HEK293 (cell line): Measurements from ENCODE around the gene IL17D.

Experiments used
- CTCF ChIA-PET: fragments of 350-600 bp; formaldehyde crosslinking; extraction: SDS; loops from one replicate; lab custom pipeline; 2021; ENCODE audit warnings: antibody characterized with exemption; lab: Yijun Ruan, JAX
- POLR2A ChIA-PET: fragments of 300-600 bp; formaldehyde crosslinking; extraction: SDS; loops from one replicate; lab custom pipeline; 2020; ENCODE audit warnings: antibody characterized with exemption, inconsistent platforms; lab: Yijun Ruan, JAX
- H3K27ac ChIP-seq: fragments of 200-500 bp; sonication (Bioruptor generic); 2 replicates; pipeline ENCODE4 v1.5.1; 2014; ENCODE audit warnings: low read depth, low read length, control low read depth, inconsistent platforms; ENCODE audit errors: extremely low read depth
- H3K36me3 ChIP-seq, 2 experiments: fragments of 200-500 bp in 1 of 2; sonication (Bioruptor generic) in 1 of 2; 1 replicate in 1 of 2; 2 replicates in 1 of 2; pipeline ENCODE4 v1.5.1; 2014 to 2017; ENCODE audit warnings: inconsistent platforms in 2 of 2, low read length in 2 of 2; ENCODE audit not compliant: control insufficient read depth in 2 of 2, insufficient read depth in 1 of 2
- H3K4me1 ChIP-seq: fragments of 200-500 bp; sonication (Bioruptor generic); 2 replicates; pipeline ENCODE4 v1.5.1; 2014; ENCODE audit warnings: mild to moderate bottlenecking, low read length, inconsistent platforms; ENCODE audit not compliant: control insufficient read depth, insufficient read depth
- H3K4me3 ChIP-seq: 2 replicates; pipeline ENCODE4 v1.5.1; 2011; ENCODE audit warnings: low read depth, mild to moderate bottlenecking, control low read depth, low read length, moderate library complexity
- H3K9me3 ChIP-seq: fragments of 200-500 bp; sonication (Bioruptor generic); 2 replicates; pipeline ENCODE4 v1.5.1; 2014; ENCODE audit warnings: low read depth, low read length, inconsistent platforms; ENCODE audit not compliant: control insufficient read depth, insufficient read depth
- AEBP2 ChIP-seq: fragments of 450-650 bp; formaldehyde crosslinking; IDR thresholded peaks from 2 replicates; pipeline ENCODE4 v1.5.1; 2016; ENCODE audit warnings: missing biosample characterization, missing genetic modification characterization, borderline replicate concordance
- GFI1B ChIP-seq: fragments of 450-650 bp; formaldehyde crosslinking; IDR thresholded peaks from 2 replicates; pipeline ENCODE4 v1.5.1; 2016; ENCODE audit warnings: missing biosample characterization, missing genetic modification characterization
- KLF17 ChIP-seq: fragments of 450-650 bp; formaldehyde crosslinking; IDR thresholded peaks from 2 replicates; pipeline ENCODE4 v1.5.1; 2016; ENCODE audit warnings: missing biosample characterization, missing genetic modification characterization
- PATZ1 ChIP-seq: fragments of 450-650 bp; formaldehyde crosslinking; IDR thresholded peaks from 2 replicates; pipeline ENCODE4 v1.5.1; 2016; ENCODE audit warnings: missing biosample characterization, missing genetic modification characterization
- PBX3 ChIP-seq: sonication (generic); formaldehyde crosslinking; IDR thresholded peaks from 2 replicates; pipeline ENCODE4 v1.8.1; 2022; ENCODE audit warnings: mild to moderate bottlenecking, moderate library complexity, missing genetic modification reagents
- ZFHX2 ChIP-seq: fragments of 450-650 bp; formaldehyde crosslinking; conservative IDR thresholded peaks from 2 replicates; pipeline ENCODE4 v1.5.1; 2016; ENCODE audit warnings: missing biosample characterization, missing genetic modification characterization
- ZFP69B ChIP-seq: fragments of 450-650 bp; formaldehyde crosslinking; IDR thresholded peaks from 2 replicates; pipeline ENCODE4 v1.5.1; 2016; ENCODE audit warnings: missing biosample characterization, missing genetic modification characterization
- ZNF133 ChIP-seq: fragments of 450-650 bp; formaldehyde crosslinking; IDR thresholded peaks from 2 replicates; pipeline ENCODE4 v1.5.1; 2016; ENCODE audit warnings: missing biosample characterization, missing genetic modification characterization
- ZNF138 ChIP-seq: fragments of 450-650 bp; formaldehyde crosslinking; IDR thresholded peaks from 2 replicates; pipeline ENCODE4 v1.5.1; 2016; ENCODE audit warnings: missing biosample characterization, missing genetic modification characterization, borderline replicate concordance
- ZNF155 ChIP-seq: fragments of 450-650 bp; formaldehyde crosslinking; IDR thresholded peaks from 2 replicates; pipeline ENCODE4 v1.5.1; 2016; ENCODE audit warnings: missing biosample characterization, missing genetic modification characterization
- ZNF18 ChIP-seq: fragments of 450-650 bp; formaldehyde crosslinking; IDR thresholded peaks from 2 replicates; pipeline ENCODE4 v1.5.1; 2016; ENCODE audit warnings: missing biosample characterization, missing genetic modification characterization
- ZNF202 ChIP-seq: fragments of 450-650 bp; formaldehyde crosslinking; IDR thresholded peaks from 2 replicates; pipeline ENCODE4 v1.5.1; 2016; ENCODE audit warnings: missing biosample characterization, missing genetic modification characterization, borderline replicate concordance
- ZNF280C ChIP-seq: fragments of 450-650 bp; formaldehyde crosslinking; IDR thresholded peaks from 2 replicates; pipeline ENCODE4 v1.5.1; 2016; ENCODE audit warnings: missing biosample characterization, missing genetic modification characterization
- ZNF292 ChIP-seq: fragments of 450-650 bp; formaldehyde crosslinking; IDR thresholded peaks from 2 replicates; pipeline ENCODE4 v1.5.1; 2016; ENCODE audit warnings: low read depth, missing biosample characterization, missing genetic modification characterization, borderline replicate concordance
- ZNF394 ChIP-seq: fragments of 450-650 bp; formaldehyde crosslinking; IDR thresholded peaks from 2 replicates; pipeline ENCODE4 v1.5.1; 2016; ENCODE audit warnings: missing biosample characterization, missing genetic modification characterization, mild to moderate bottlenecking, moderate library complexity, borderline replicate concordance
- ZNF510 ChIP-seq: fragments of 450-650 bp; formaldehyde crosslinking; IDR thresholded peaks from 2 replicates; pipeline ENCODE4 v1.5.1; 2018; ENCODE audit warnings: mild to moderate bottlenecking, missing genetic modification characterization, missing biosample characterization; ENCODE audit not compliant: insufficient replicate concordance
- ZNF544 ChIP-seq: fragments of 450-650 bp; formaldehyde crosslinking; IDR thresholded peaks from 2 replicates; pipeline ENCODE4 v1.5.0; 2017; ENCODE audit warnings: missing biosample characterization, missing genetic modification characterization
- ZNF558 ChIP-seq: fragments of 450-650 bp; formaldehyde crosslinking; IDR thresholded peaks from 2 replicates; pipeline ENCODE4 v1.5.1; 2016; ENCODE audit warnings: missing biosample characterization, missing genetic modification characterization
- ZNF624 ChIP-seq: fragments of 450-650 bp; formaldehyde crosslinking; IDR thresholded peaks from 2 replicates; pipeline ENCODE4 v1.5.1; 2017; ENCODE audit warnings: missing biosample characterization, missing genetic modification characterization
- ZNF626 ChIP-seq: fragments of 450-650 bp; sonication (Bioruptor Pico); formaldehyde crosslinking; IDR thresholded peaks from 2 replicates; pipeline ENCODE4 v1.5.1; 2018; ENCODE audit warnings: missing biosample characterization, missing genetic modification characterization, inconsistent platforms
- ZNF645 ChIP-seq: fragments of 450-650 bp; formaldehyde crosslinking; IDR thresholded peaks from 2 replicates; pipeline ENCODE4; 2016; ENCODE audit warnings: missing biosample characterization, missing genetic modification characterization
- ZNF777 ChIP-seq: fragments of 450-650 bp; formaldehyde crosslinking; IDR thresholded peaks from 2 replicates; pipeline ENCODE4 v1.5.1; 2017; ENCODE audit warnings: missing biosample characterization, missing genetic modification characterization, borderline replicate concordance
- ZNF830 ChIP-seq: fragments of 450-650 bp; IDR thresholded peaks from 2 replicates; pipeline ENCODE4 v1.5.0; 2018; ENCODE audit warnings: missing biosample characterization, missing genetic modification characterization, low read depth, mild to moderate bottlenecking, moderate library complexity

Gene IL17D

GRCh38 chr13:20729633-20730585 is 26.4 kb downstream of the IL17D start:
- no peaks in the 10 kb centered on the region for H3K36me3 ChIP-seq
- TF ChIP-seq ZNF138 (tag by site-specific recombination) (no peak), ZFHX2 (tag by site-specific recombination) (no peak), PBX3 (CRISPR knock-in tag) (no peak), ZNF18 (no peak), ZNF202 (no peak), ZNF626 (tag by site-specific recombination) (no peak), PATZ1 (no peak), AEBP2 (tag by site-specific recombination) (no peak), ZNF777 (tag by site-specific recombination) (no peak), KLF17 (tag by site-specific recombination) (no peak), ZNF510 (tag by site-specific recombination) (no peak), ZFP69B (tag by site-specific recombination) (no peak), ZNF155 (no peak), ZNF624 (tag by site-specific recombination) (no peak), ZNF544 (tag by site-specific recombination) (no peak)
- TF ChIP-seq, all 188 proteins: peak for 0
- no peak overlapping the region for H3K4me3 ChIP-seq
- no peaks in the 10 kb centered on the region for H3K9me3 ChIP-seq
- no peaks in the 10 kb centered on the region for H3K4me1 ChIP-seq
- CTCF ChIA-PET, result no interaction called here
- no peak overlapping the region for H3K27ac ChIP-seq
- POLR2A ChIA-PET, result no interaction called here

- ChIA-PET POLR2A (no interaction called here), CTCF (no interaction called here)
- Histone ChIP-seq H3K9me3 (no peaks in the 10 kb centered on the region), H3K27ac (no peak overlapping the region), H3K4me3 (no peak overlapping the region), H3K4me1 (no peaks in the 10 kb centered on the region), H3K36me3 (no peaks in the 10 kb centered on the region)
- no peak for TF ChIP-seq ZNF558
- TF ChIP-seq ZNF394 (tag by site-specific recombination), result no peak
- no peak for TF ChIP-seq GFI1B (tag by site-specific recombination)
- TF ChIP-seq ZNF138 (tag by site-specific recombination), result no peak
- TF ChIP-seq ZNF830 (tag by site-specific recombination), result no peak
- TF ChIP-seq ZNF280C (tag by site-specific recombination), result no peak
- TF ChIP-seq ZNF645 (tag by site-specific recombination), result no peak
- no peak for TF ChIP-seq ZNF292 (tag by site-specific recombination)
- no peak for TF ChIP-seq ZNF133 (tag by site-specific recombination)
Observed at GRCh38 chr13:20738616-20739015, 35.1 kb downstream of the IL17D start.
